IMR-90 (cell line): Measurements from ENCODE around the gene GPR160. TPM values are rescaled to one million over a fixed set of nuclear protein-coding genes. Genes with fewer than 3 reads are reported as not detected.

ENCODE experiments used
- ATAC-seq: fragments of 200-7000 bp; cut with Tn5 transposase; 2 replicates; pipeline ENCODE4 v1.9.1; 2020; ENCODE audit warnings: low read depth, mild to moderate bottlenecking, moderate library complexity
- Bru-seq: library from RNA; stranded (reverse); fragments of 400-500 nt; gene quantifications from one replicate; lab custom pipeline; 2021; lab: Mats Ljungman, UMichigan
- BruChase-seq, 2 experiments: library from RNA; stranded (reverse); fragments of 400-500 nt; gene quantifications; one replicate each; lab custom pipeline; 2021; lab: Mats Ljungman, UMichigan
- BruUV-seq: library from RNA; stranded (reverse); fragments of 400-500 nt; replicated peaks from 2 replicates; lab custom pipeline; 2021; lab: Mats Ljungman, UMichigan
- CTCF ChIA-PET: fragments of 300-600 bp; formaldehyde crosslinking; extraction: SDS; loops from one replicate; lab custom pipeline; 2021; ENCODE audit warnings: antibody characterized with exemption; lab: Yijun Ruan, JAX
- POLR2A ChIA-PET: fragments of 300-600 bp; sonication (Branson Sonifier 250); formaldehyde crosslinking; loops from one replicate; lab custom pipeline; 2022; ENCODE audit warnings: antibody characterized with exemption; ENCODE audit not compliant: unreplicated experiment; lab: Charles Lee
- DNase-seq: peaks from one replicate; pipeline ENCODE4 v3.0.0; 2013
- H2AFZ ChIP-seq: replicated peaks from 2 replicates; pipeline ENCODE3; 2013; ENCODE audit warnings: low read length, mild to moderate bottlenecking; ENCODE audit not compliant: poor library complexity
- H2AK5ac ChIP-seq: 2 replicates; pipeline ENCODE4 v1.6.1; 2013; ENCODE audit warnings: low read depth, low read length, inconsistent platforms
- H2AK9ac ChIP-seq: replicated peaks from 2 replicates; pipeline ENCODE3; 2013; ENCODE audit warnings: mild to moderate bottlenecking, low read depth, low read length, moderate library complexity; ENCODE audit not compliant: poor library complexity
- H2BK120ac ChIP-seq: 2 replicates; pipeline ENCODE4 v1.6.1; 2013; ENCODE audit warnings: low read depth, low read length, inconsistent platforms
- H2BK15ac ChIP-seq: 3 replicates; pipeline ENCODE4 v1.6.1; 2013; ENCODE audit warnings: low read depth, low read length, inconsistent platforms
- H2BK20ac ChIP-seq: 2 replicates; pipeline ENCODE4 v1.6.1; 2013; ENCODE audit warnings: low read depth, mild to moderate bottlenecking, inconsistent platforms, low read length, moderate library complexity
- H2BK5ac ChIP-seq: 2 replicates; pipeline ENCODE4 v1.6.1; 2013; ENCODE audit warnings: mild to moderate bottlenecking, low read depth, low read length, inconsistent platforms; ENCODE audit not compliant: poor library complexity, severe bottlenecking
- H3K14ac ChIP-seq: replicated peaks from 2 replicates; pipeline ENCODE4 v1.6.1; 2013; ENCODE audit warnings: low read depth, low read length, inconsistent platforms
- H3K18ac ChIP-seq: 2 replicates; pipeline ENCODE4 v1.6.1; 2013; ENCODE audit warnings: low read depth, low read length, control low read depth
- H3K23ac ChIP-seq: 2 replicates; pipeline ENCODE4 v1.6.1; 2013; ENCODE audit warnings: low read depth, low read length, inconsistent platforms
- H3K27ac ChIP-seq: 2 replicates; pipeline ENCODE4 v1.5.1; 2013; ENCODE audit warnings: mild to moderate bottlenecking, control low read depth, low read length; ENCODE audit not compliant: insufficient read depth
- H3K27me3 ChIP-seq: 2 replicates; pipeline ENCODE4 v1.6.1; 2013; ENCODE audit warnings: low read length; ENCODE audit not compliant: control insufficient read depth, insufficient read depth
- H3K36me3 ChIP-seq: 2 replicates; pipeline ENCODE4 v1.6.1; 2013; ENCODE audit warnings: low read length, mixed read lengths; ENCODE audit not compliant: control insufficient read depth, insufficient read depth
- H3K4ac ChIP-seq: 2 replicates; pipeline ENCODE4 v1.6.1; 2013; ENCODE audit warnings: low read depth, low read length, inconsistent platforms
- H3K4me1 ChIP-seq: 2 replicates; pipeline ENCODE4 v1.6.1; 2013; ENCODE audit warnings: low read length, mixed read lengths; ENCODE audit not compliant: control insufficient read depth, insufficient read depth
- H3K4me2 ChIP-seq: 2 replicates; pipeline ENCODE4 v1.6.1; 2013; ENCODE audit warnings: low read depth, mild to moderate bottlenecking, control low read depth, low read length, moderate library complexity
- H3K4me3 ChIP-seq: 2 replicates; pipeline ENCODE4 v1.5.1; 2013; ENCODE audit warnings: low read depth, mild to moderate bottlenecking, control low read depth, low read length, moderate library complexity; ENCODE audit not compliant: insufficient read depth
- H3K56ac ChIP-seq: 2 replicates; pipeline ENCODE4 v1.6.1; 2013; ENCODE audit warnings: low read length, inconsistent platforms; ENCODE audit not compliant: insufficient read depth; ENCODE audit errors: extremely low read depth
- H3K79me1 ChIP-seq, 2 experiments: 2 replicates each; pipeline ENCODE4 v1.6.1; 2013; ENCODE audit warnings: low read length in 2 of 2, inconsistent platforms in 1 of 2, low read depth in 1 of 2
- H3K9ac ChIP-seq: 2 replicates; pipeline ENCODE4 v1.6.1; 2013; ENCODE audit warnings: low read depth, low read length, control low read depth
- H3K9me1 ChIP-seq: 2 replicates; pipeline ENCODE4 v1.6.1; 2013; ENCODE audit warnings: low read length, inconsistent platforms; ENCODE audit not compliant: insufficient read depth
- H3K9me3 ChIP-seq: 2 replicates; pipeline ENCODE4 v1.6.1; 2013; ENCODE audit warnings: low read length; ENCODE audit not compliant: control insufficient read depth, insufficient read depth
- H4K20me1 ChIP-seq: 2 replicates; pipeline ENCODE4 v1.6.1; 2013; ENCODE audit warnings: low read length, inconsistent platforms; ENCODE audit not compliant: insufficient read depth
- H4K5ac ChIP-seq: 2 replicates; pipeline ENCODE4 v1.6.1; 2013; ENCODE audit warnings: mild to moderate bottlenecking, low read depth, low read length, control low read depth
- H4K8ac ChIP-seq, 2 experiments: 2 replicates each; pipeline ENCODE4 v1.6.1; 2013; ENCODE audit warnings: low read depth in 2 of 2, low read length in 2 of 2, control low read depth in 1 of 2, inconsistent platforms in 1 of 2
- H4K91ac ChIP-seq: 2 replicates; pipeline ENCODE4 v1.6.1; 2013; ENCODE audit warnings: low read depth, low read length, inconsistent platforms; ENCODE audit not compliant: insufficient read depth
- BHLHE40 ChIP-seq: fragments of 150-350 bp; IDR thresholded peaks from 2 replicates; pipeline ENCODE4 v1.6.1; 2016; ENCODE audit warnings: mild to moderate bottlenecking, low read depth, low read length
- CHD1 ChIP-seq: IDR thresholded peaks from 2 replicates; pipeline ENCODE4 v1.6.1; 2012; ENCODE audit warnings: low read depth, low read length, improper control_type of control experiment
- ELK1 ChIP-seq: fragments of 150-350 bp; IDR thresholded peaks from 2 replicates; pipeline ENCODE4 v1.6.1; 2016; ENCODE audit warnings: low read depth, mild to moderate bottlenecking, low read length, moderate library complexity, borderline replicate concordance
- FOS ChIP-seq: fragments of 150-350 bp; IDR thresholded peaks from 2 replicates; pipeline ENCODE4 v1.6.1; 2016; ENCODE audit warnings: low read depth, low read length
- MAFK ChIP-seq: IDR thresholded peaks from 2 replicates; pipeline ENCODE4 v1.6.1; 2012; ENCODE audit warnings: low read depth, low read length, improper control_type of control experiment
- MAZ ChIP-seq: IDR thresholded peaks from 2 replicates; pipeline ENCODE4 v1.6.1; 2012; ENCODE audit warnings: low read depth, mild to moderate bottlenecking, low read length, improper control_type of control experiment, moderate library complexity, borderline replicate concordance
- NFE2L2 ChIP-seq: fragments of 150-350 bp; IDR thresholded peaks from 2 replicates; pipeline ENCODE4 v1.6.1; 2016; ENCODE audit warnings: low read depth, mild to moderate bottlenecking, low read length
- RAD21 ChIP-seq: IDR thresholded peaks from 2 replicates; pipeline ENCODE4 v1.6.1; 2012; ENCODE audit warnings: low read length, improper control_type of control experiment
- SMC3 ChIP-seq: fragments of 150-350 bp; IDR thresholded peaks from 2 replicates; pipeline ENCODE4 v1.6.1; 2016; ENCODE audit warnings: low read depth, mild to moderate bottlenecking, antibody characterized with exemption, low read length, moderate library complexity
- USF2 ChIP-seq: fragments of 150-350 bp; IDR thresholded peaks from 2 replicates; pipeline ENCODE4 v1.6.1; 2017; ENCODE audit warnings: mild to moderate bottlenecking, antibody characterized with exemption, low read length, low read depth
- WGBS, 2 experiments: methylation state at CpG; one replicate each; pipeline versions ENCODE4 v1.1.5 to v1.1.7; 2013; ENCODE audit warnings: missing lambda C conversion rate in 2 of 2; ENCODE audit not compliant: insufficient read length in 1 of 2; ENCODE audit errors: extremely low coverage in 2 of 2; 5-methylcytosine and 5-hydroxymethylcytosine counted together
- dilution Hi-C: fragments of 300-500 bp; cut with HindIII; formaldehyde crosslinking; loops from one replicate; pipeline ENCODE4 v1.14.3; 2018; ENCODE audit warnings: low sequenced_read_pairs; ENCODE audit not compliant: unreplicated experiment
- in situ Hi-C: fragments of 300-500 bp; cut with MboI; formaldehyde crosslinking; loops from 3 replicates; pipeline ENCODE4 v1.14.3; 2019; ENCODE audit warnings: low sequenced_read_pairs, inconsistent platforms, mixed read lengths
- intact Hi-C: fragments of 100-400 bp; cut with micrococcal nuclease; formaldehyde crosslinking; loops from 2 replicates; pipeline ENCODE4 v1.10.0; 2022
- long read RNA-seq: library from polyadenylated mRNA; unstranded; transcript quantifications from one replicate; pipeline ENCODE4 v2.0.0, GENCODE V29; 2021; ENCODE audit not compliant: unreplicated experiment
- polyA plus RNA-seq, 3 experiments: library from polyadenylated mRNA; depleted of rRNA; stranded (reverse); fragments of >200 nt; gene quantifications; 2 replicates each; pipeline ENCODE4 v1.2.3, GENCODE V29; 2012; ENCODE audit warnings: low replicate concordance in 1 of 3
- total RNA-seq: library from RNA; depleted of rRNA; stranded (reverse); fragments of >200 nt; gene quantifications from 2 replicates; pipeline ENCODE4 v1.2.3, GENCODE V29; 2012; rRNA removed
- TF ChIP-seq, protein P1 (sequence below): conservative IDR thresholded peaks from 2 replicates; pipeline ENCODE4 v1.5.1; 2012; ENCODE audit warnings: mild to moderate bottlenecking, low read depth, low read length, improper control_type of control experiment

GPR160 gene
- 0.18 and 0.28 TPM in 2 replicates for total RNA-seq
- polyA plus RNA-seq (2012; rRNA removed): 0.09 TPM in 2 replicates
- 0.02 and 0.05 TPM in 2 replicates for polyA plus RNA-seq (2012; cell fraction: cytosol; rRNA removed)
- polyA plus RNA-seq (2012; cell fraction: nucleus; rRNA removed; ENCODE audit: low replicate concordance): 0.03 TPM in 1 of 2 replicates, not detected in the other
- percentile 24 among the genes with signal in this experiment for Bru-seq, nascent RNA
- percentile 23 among the genes with signal in this experiment for BruChase-seq, experiment 1, labeled RNA remaining after a 6-hour chase
- percentile 21 among the genes with signal in this experiment for BruChase-seq, experiment 2, labeled RNA remaining after a 2-hour chase
- long read RNA-seq, partial matches to known transcripts: 0 of 2 reads
- long read RNA-seq, other reads (novel, unspliced or antisense): 0 of 2 reads

- Histone ChIP-seq H3K9me3 (no peaks in the 10 kb centered on the region), H2BK5ac (no peak within 1 kb of the TSS), H3K18ac (no peak within 1 kb of the TSS), H3K14ac (no peak within 1 kb of the TSS), H3K79me1 (no peaks in the 10 kb centered on the region), H3K4me3 (peak within 1 kb of the TSS; percentile 56), H3K36me3 (no peaks in the 10 kb centered on the region), H4K20me1 (no peaks in the 10 kb centered on the region), H3K4me2 (peak within 1 kb of the TSS; percentile 83), H4K8ac (no peak within 1 kb of the TSS), H2BK20ac (no peak within 1 kb of the TSS), H3K4ac (no peak within 1 kb of the TSS), H3K9ac (no peak within 1 kb of the TSS), H3K56ac (no peak within 1 kb of the TSS), H3K23ac (no peak within 1 kb of the TSS), H3K9me1 (no peaks in the 10 kb centered on the region), H4K91ac (no peak within 1 kb of the TSS), H2BK15ac (no peak within 1 kb of the TSS), H3K27me3 (peaks cover 46% of the 10 kb centered on the region), H2AFZ (peak within 1 kb of the TSS; percentile 77), H2AK5ac (no peak within 1 kb of the TSS), H2BK120ac (no peak within 1 kb of the TSS), H2AK9ac (no peak within 1 kb of the TSS), H3K27ac (no peak within 1 kb of the TSS), H4K5ac (no peak within 1 kb of the TSS), H3K4me1 (no peaks in the 10 kb centered on the region)
- peak; percentile 81 for ATAC-seq
- no CpG with 5 or more reads among the region's 78 CpGs for WGBS, 2 experiments
- ChIA-PET CTCF (no interaction called here), POLR2A (no interaction called here)
- BruUV-seq: no TSS peak
- in situ Hi-C loops (no loop called here), dilution Hi-C loops (no loop called here), intact Hi-C loops (no loop called here)
- DNase-seq: peak; percentile 15
- TF ChIP-seq MAZ (no peak), ELK1 (no peak), SMC3 (peak; percentile 33; the same call in 1 of the 2 replicates), FOS (no peak), CHD1 (no peak), BHLHE40 (no peak), NFE2L2 (no peak), RAD21 (peak; percentile 41), USF2 (no peak), MAFK (no peak)
- TF ChIP-seq, protein P1, sequence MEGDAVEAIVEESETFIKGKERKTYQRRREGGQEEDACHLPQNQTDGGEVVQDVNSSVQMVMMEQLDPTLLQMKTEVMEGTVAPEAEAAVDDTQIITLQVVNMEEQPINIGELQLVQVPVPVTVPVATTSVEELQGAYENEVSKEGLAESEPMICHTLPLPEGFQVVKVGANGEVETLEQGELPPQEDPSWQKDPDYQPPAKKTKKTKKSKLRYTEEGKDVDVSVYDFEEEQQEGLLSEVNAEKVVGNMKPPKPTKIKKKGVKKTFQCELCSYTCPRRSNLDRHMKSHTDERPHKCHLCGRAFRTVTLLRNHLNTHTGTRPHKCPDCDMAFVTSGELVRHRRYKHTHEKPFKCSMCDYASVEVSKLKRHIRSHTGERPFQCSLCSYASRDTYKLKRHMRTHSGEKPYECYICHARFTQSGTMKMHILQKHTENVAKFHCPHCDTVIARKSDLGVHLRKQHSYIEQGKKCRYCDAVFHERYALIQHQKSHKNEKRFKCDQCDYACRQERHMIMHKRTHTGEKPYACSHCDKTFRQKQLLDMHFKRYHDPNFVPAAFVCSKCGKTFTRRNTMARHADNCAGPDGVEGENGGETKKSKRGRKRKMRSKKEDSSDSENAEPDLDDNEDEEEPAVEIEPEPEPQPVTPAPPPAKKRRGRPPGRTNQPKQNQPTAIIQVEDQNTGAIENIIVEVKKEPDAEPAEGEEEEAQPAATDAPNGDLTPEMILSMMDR: peak; percentile 57
Measured at GRCh38 chr3:170037463-170038433, at the start of gene GPR160. Gene GPR160 (plus strand): TSS chr3:170037995. CDS start chr3:170083973, 45,978 bp downstream.
